BJ (cell line): ENCODE data around the gene MXRA8. TPM values are rescaled to one million over a fixed set of nuclear protein-coding genes. Genes with fewer than 3 reads are reported as not detected.

Experiments
- CTCF ChIA-PET: fragments of 350-600 bp; formaldehyde crosslinking; extraction: SDS; loops from one replicate; lab custom pipeline; 2021; ENCODE audit warnings: antibody characterized with exemption, inconsistent platforms; lab: Yijun Ruan, JAX
- POLR2A ChIA-PET: fragments of 300-600 bp; sonication (Branson Sonifier 250); formaldehyde crosslinking; extraction: SDS; loops from one replicate; lab custom pipeline; 2021; ENCODE audit warnings: antibody characterized with exemption; lab: Charles Lee
- DNase-seq: peaks from one replicate; pipeline ENCODE4 v3.0.0-alpha.2; 2011; ENCODE audit warnings: low read depth
- H3K27me3 ChIP-seq: 2 replicates; pipeline ENCODE4 v1.6.0; 2011; ENCODE audit warnings: low read length; ENCODE audit not compliant: control insufficient read depth, insufficient read depth
- H3K36me3 ChIP-seq: 2 replicates; pipeline ENCODE4 v1.5.1; 2011; ENCODE audit warnings: low read length; ENCODE audit not compliant: control insufficient read depth, insufficient read depth
- H3K4me3 ChIP-seq: 2 replicates; pipeline ENCODE4 v1.5.1; 2011; ENCODE audit warnings: low read depth, mild to moderate bottlenecking, control low read depth, low read length
- polyA plus RNA-seq: library from polyadenylated mRNA; depleted of rRNA; stranded (reverse); fragments of >200 nt; gene quantifications from 2 replicates; pipeline ENCODE4 v1.2.3, GENCODE V29; 2011
- TF ChIP-seq, protein P1 (sequence below): IDR thresholded peaks from 2 replicates; pipeline ENCODE4 v1.5.1; 2011; ENCODE audit warnings: low read depth, mild to moderate bottlenecking, control low read depth, inconsistent platforms, low read length, moderate library complexity; ENCODE audit not compliant: insufficient read depth

The MXRA8 gene
- polyA plus RNA-seq, 1 experiment: 702 TPM

DNA sequence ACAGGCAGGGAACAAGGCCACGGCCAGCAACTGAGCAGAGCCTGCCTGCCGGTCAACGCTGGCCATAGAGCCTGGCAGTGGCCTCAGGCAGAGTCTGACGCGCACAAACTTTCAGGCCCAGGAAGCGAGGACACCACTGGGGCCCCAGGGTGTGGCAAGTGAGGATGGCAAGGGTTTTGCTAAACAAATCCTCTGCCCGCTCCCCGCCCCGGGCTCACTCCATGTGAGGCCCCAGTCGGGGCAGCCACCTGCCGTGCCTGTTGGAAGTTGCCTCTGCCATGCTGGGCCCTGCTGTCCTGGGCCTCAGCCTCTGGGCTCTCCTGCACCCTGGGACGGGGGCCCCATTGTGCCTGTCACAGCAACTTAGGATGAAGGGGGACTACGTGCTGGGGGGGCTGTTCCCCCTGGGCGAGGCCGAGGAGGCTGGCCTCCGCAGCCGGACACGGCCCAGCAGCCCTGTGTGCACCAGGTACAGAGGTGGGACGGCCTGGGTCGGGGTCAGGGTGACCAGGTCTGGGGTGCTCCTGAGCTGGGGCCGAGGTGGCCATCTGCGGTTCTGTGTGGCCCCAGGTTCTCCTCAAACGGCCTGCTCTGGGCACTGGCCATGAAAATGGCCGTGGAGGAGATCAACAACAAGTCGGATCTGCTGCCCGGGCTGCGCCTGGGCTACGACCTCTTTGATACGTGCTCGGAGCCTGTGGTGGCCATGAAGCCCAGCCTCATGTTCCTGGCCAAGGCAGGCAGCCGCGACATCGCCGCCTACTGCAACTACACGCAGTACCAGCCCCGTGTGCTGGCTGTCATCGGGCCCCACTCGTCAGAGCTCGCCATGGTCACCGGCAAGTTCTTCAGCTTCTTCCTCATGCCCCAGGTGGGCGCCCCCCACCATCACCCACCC lies 27.0 kb downstream of the MXRA8 start, which contains the start of gene TAS1R3:
Gene TAS1R3 (plus strand): TSS at position 213 of the 898 bp plus-strand sequence. CDS start 66 bp downstream, at position 279.
- Histone ChIP-seq H3K27me3 (no peaks in the 10 kb centered on the region), H3K36me3 (peaks cover 11% of the 10 kb centered on the region), H3K4me3 (no peak within 1 kb of the TSS)
- ChIA-PET POLR2A (no interaction called here), CTCF (interaction anchor here (0.8 to 3.4 kb wide), 2 partner anchors 41 to 294 kb away, joined by 3 to 10 read pairs; no protein-coding TSS in a partner anchor)
- TF ChIP-seq, protein P1, sequence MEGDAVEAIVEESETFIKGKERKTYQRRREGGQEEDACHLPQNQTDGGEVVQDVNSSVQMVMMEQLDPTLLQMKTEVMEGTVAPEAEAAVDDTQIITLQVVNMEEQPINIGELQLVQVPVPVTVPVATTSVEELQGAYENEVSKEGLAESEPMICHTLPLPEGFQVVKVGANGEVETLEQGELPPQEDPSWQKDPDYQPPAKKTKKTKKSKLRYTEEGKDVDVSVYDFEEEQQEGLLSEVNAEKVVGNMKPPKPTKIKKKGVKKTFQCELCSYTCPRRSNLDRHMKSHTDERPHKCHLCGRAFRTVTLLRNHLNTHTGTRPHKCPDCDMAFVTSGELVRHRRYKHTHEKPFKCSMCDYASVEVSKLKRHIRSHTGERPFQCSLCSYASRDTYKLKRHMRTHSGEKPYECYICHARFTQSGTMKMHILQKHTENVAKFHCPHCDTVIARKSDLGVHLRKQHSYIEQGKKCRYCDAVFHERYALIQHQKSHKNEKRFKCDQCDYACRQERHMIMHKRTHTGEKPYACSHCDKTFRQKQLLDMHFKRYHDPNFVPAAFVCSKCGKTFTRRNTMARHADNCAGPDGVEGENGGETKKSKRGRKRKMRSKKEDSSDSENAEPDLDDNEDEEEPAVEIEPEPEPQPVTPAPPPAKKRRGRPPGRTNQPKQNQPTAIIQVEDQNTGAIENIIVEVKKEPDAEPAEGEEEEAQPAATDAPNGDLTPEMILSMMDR: no peak
- DNase-seq: no peak

DNA sequence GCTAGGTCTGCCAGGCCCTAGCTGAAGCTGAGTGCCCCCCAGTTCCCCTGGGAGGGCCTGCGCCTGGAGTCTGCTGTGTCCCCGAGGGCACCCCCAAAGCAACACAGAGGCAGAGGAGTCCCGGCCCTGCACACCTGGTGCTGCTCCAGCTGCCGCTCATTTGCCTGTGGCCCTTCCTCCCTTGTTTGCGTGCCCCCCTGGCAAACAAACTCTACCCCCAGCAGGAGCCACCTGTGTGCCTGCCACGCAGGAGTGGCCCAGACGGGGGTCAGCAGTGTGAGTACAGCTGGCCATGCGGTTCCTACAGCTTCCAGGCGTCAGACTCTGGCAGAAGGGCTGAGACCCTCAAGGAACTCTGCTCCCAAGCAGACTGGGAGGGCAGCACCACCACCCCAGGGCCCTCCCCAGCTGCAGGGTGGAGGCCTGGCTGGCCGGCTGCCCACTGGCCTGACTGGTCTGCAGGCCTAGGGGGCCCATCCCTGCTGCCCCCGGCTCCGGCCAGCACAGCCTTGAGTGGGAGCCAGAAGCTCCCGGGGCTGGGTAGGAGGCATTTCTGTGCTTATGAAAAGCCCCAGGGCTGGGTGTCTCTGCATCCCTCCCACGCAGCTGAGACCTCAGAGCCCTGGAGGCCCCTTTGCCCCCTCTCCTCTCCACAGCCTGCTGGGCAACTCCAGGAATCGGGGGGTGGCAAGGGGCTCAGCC lies 27.8 kb downstream of the MXRA8 start:
- Histone ChIP-seq H3K36me3 (peaks cover 9% of the 10 kb centered on the region), H3K4me3 (no peak overlapping the region), H3K27me3 (no peaks in the 10 kb centered on the region)
- TF ChIP-seq, protein P1: no peak
- POLR2A ChIA-PET: no interaction called here
- DNase-seq: no peak
- CTCF ChIA-PET: interaction anchor here (0.6 to 3.4 kb wide), 2 partner anchors 29 to 41 kb away, joined by 3 to 10 read pairs; no protein-coding TSS in a partner anchor

DNA sequence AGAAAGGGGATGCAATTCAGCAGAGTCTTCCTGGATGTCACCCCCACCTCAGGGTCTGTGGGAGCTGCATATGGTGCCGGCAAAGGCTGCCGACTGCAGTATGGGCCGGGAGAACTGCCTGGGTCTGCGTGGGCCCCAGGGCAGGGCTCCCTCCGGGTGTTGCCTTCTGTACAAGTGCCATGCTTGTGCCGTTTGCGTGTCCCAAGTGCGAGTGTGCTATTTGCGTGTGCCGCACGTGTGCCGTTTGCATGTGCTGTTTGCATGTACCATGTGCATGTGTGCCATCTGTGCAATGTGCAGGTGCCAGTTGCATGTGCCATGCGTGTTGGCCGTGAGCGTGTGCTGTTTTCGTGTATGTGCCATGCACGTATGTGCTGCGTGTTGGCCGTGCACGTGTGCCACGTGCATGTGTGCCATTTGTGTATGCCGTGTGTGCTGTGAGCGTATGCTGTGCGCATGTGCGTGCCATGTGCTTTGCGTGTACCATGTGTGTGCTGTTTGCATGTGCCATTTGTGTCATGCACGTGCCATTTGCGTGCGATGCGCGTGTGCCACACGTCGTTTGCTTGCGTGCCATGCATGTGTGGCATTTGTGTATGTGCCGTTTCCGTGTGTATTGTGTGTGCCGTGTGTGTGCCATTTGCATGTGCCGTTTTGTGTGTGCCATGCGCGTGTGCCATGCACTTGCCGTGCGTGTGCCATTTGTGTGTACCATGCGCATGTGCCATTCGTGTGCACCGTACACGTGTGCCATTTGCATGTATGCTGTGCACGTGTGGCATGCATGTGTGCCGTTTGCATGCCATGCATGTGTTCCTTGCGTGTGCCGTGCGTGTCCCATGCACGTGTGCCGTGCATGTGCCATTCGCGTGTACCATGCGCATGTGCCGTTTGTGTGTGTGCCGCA lies 28.8 kb downstream of the MXRA8 start:
- DNase-seq: no peak
- Histone ChIP-seq H3K36me3 (peaks cover 9% of the 10 kb centered on the region), H3K4me3 (no peak overlapping the region), H3K27me3 (no peaks in the 10 kb centered on the region)
- CTCF ChIA-PET: interaction anchor here (3.4 kb wide), 1 partner anchor 42 kb away, joined by 10 read pairs; no protein-coding TSS in a partner anchor
- POLR2A ChIA-PET: no interaction called here
- TF ChIP-seq, protein P1: no peak

DNA sequence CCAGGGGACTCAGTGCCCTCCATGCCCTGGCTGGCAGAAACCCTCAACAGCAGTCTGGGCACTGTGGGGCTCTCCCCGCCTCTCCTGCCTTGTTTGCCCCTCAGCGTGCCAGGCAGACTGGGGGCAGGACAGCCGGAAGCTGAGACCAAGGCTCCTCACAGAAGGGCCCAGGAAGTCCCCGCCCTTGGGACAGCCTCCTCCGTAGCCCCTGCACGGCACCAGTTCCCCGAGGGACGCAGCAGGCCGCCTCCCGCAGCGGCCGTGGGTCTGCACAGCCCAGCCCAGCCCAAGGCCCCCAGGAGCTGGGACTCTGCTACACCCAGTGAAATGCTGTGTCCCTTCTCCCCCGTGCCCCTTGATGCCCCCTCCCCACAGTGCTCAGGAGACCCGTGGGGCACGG lies 30.1 kb downstream of the MXRA8 start:
- TF ChIP-seq, protein P1: no peak
- no peak for DNase-seq
- CTCF ChIA-PET: no interaction called here
- Histone ChIP-seq H3K36me3 (peaks cover 9% of the 10 kb centered on the region), H3K4me3 (no peak overlapping the region), H3K27me3 (no peaks in the 10 kb centered on the region)
- POLR2A ChIA-PET: no interaction called here
